ENCODE measurements around the gene EEFSEC.

- no peak for TF ChIP-seq CTCF (conservative IDR thresholded peaks at IDR 0.05)
- no peak for TF ChIP-seq ZFX (IDR thresholded peaks at IDR 0.05)
Observed at GRCh38 chr3:128188326-128188725, 35.0 kb downstream of the EEFSEC start.
